Muscle of back (tissue), 13 donors: ENCODE data around the gene KLF18. TPM values are rescaled to one million over a fixed set of nuclear protein-coding genes. Genes with fewer than 3 reads are reported as not detected.
"Not testable (repeated sequence)": the region's sequence is repeated elsewhere in the genome, so short reads cannot be mapped to it uniquely, and the experiment has no call there.

Experiments used
- DNase-seq, 3 donors: peaks; one replicate each; pipeline versions ENCODE4 v3.0.0 to v3.0.0-alpha.2; 2013
- long read RNA-seq, 9 donors: transcript quantifications; one replicate each; lab custom pipeline, GENCODE V29; 2026
- polyA plus RNA-seq, 10 donors: library from polyadenylated mRNA; unstranded; fragments of 120-200 nt; gene quantifications; one replicate each; pipeline ENCODE4 v1.2.1, GENCODE V29; 2013; ENCODE audit not compliant: insufficient read length in 10 of 10

KLF18 gene
- polyA plus RNA-seq = not detected
- long read RNA-seq, donor 1 = 0 reads
- long read RNA-seq, donor 2 = 0 reads
- long read RNA-seq, donor 3 = 0 reads
- long read RNA-seq, donor 4 = 0 reads
- long read RNA-seq, donor 5 = 0 reads
- long read RNA-seq, donor 6 = 0 reads
- long read RNA-seq, donor 7 = 0 reads
- long read RNA-seq, donor 8 = 0 reads
- long read RNA-seq, donor 9 = 0 reads

GRCh38 chr1:44141531-44141930 is at the start of gene KLF18:
Gene KLF18, minus strand, starts transcription at chr1:44141631. Its CDS starts 0 bp downstream, at chr1:44141631.
- DNase-seq = no peak

GRCh38 chr1:44174630-44175029 is 33.2 kb upstream of the KLF18 start:
- DNase-seq = no peak

GRCh38 chr1:44170281-44170823 is 28.9 kb upstream of the KLF18 start:
- DNase-seq = no peak

GRCh38 chr1:44168520-44169098 is 27.2 kb upstream of the KLF18 start:
- no peak for DNase-seq

- no peak for DNase-seq
Observed at GRCh38 chr1:44161546-44161945, 20.1 kb upstream of the KLF18 start.

- DNase-seq = no peak
Observed at GRCh38 chr1:44158871-44159270, 17.4 kb upstream of the KLF18 start.

GRCh38 chr1:44157903-44158302 is 16.5 kb upstream of the KLF18 start:
- no peak for DNase-seq

- DNase-seq = no peak
Observed at GRCh38 chr1:44154049-44154448, 12.6 kb upstream of the KLF18 start.

- no peak for DNase-seq
Observed at GRCh38 chr1:44152692-44153091, 11.3 kb upstream of the KLF18 start.

- no peak for DNase-seq
Observed at GRCh38 chr1:44151808-44152207, 10.4 kb upstream of the KLF18 start.

- DNase-seq = no peak
Observed at GRCh38 chr1:44151332-44151731, 9.9 kb upstream of the KLF18 start.

- DNase-seq = no peak
Observed at GRCh38 chr1:44147582-44147981, 6.2 kb upstream of the KLF18 start.

- no peak for DNase-seq
Observed at GRCh38 chr1:44146536-44147361, 5.3 kb upstream of the KLF18 start.

- DNase-seq = no peak
Observed at GRCh38 chr1:44144962-44145756, 3.7 kb upstream of the KLF18 start.

GRCh38 chr1:44139565-44139964 is 1.9 kb downstream of the KLF18 start:
- DNase-seq = not testable (repeated sequence)

- no peak for DNase-seq
Observed at GRCh38 chr1:44138239-44138638, 3.2 kb downstream of the KLF18 start.

GRCh38 chr1:44135886-44136285 is 5.5 kb downstream of the KLF18 start:
- no peak for DNase-seq

- DNase-seq = no peak
Observed at GRCh38 chr1:44134071-44134920, 7.1 kb downstream of the KLF18 start.

- no peak for DNase-seq
Observed at GRCh38 chr1:44131411-44131810, 10.0 kb downstream of the KLF18 start.

- no peak for DNase-seq
Observed at GRCh38 chr1:44129616-44130500, 11.6 kb downstream of the KLF18 start.
